K562 (cell line): ENCODE measurements around the gene KRTAP4-5. TPM values are rescaled to one million over a fixed set of nuclear protein-coding genes. Genes with fewer than 3 reads are reported as not detected.
A peak's percentile ranks its signal among the peaks of the same experiment; 100 is the strongest.

Source experiments
- ATAC-seq: fragments of 200-7000 bp; cut with Tn5 transposase; 3 replicates; pipeline ENCODE4 v1.9.1; 2020; ENCODE audit warnings: moderate library complexity
- BruUV-seq: library from RNA; stranded (reverse); fragments of 400-500 nt; replicated peaks from 2 replicates; lab custom pipeline; 2021; lab: Mats Ljungman, UMichigan
- CTCF ChIA-PET: fragments of 300-600 bp; formaldehyde crosslinking; extraction: SDS; loops from one replicate; lab custom pipeline; 2021; ENCODE audit warnings: low intra/inter-chr PET ratio; lab: Yijun Ruan, JAX
- POLR2A ChIA-PET: fragments of 300-600, 350-650 bp; sonication (Branson Sonifier 250); formaldehyde crosslinking; extraction: SDS; loops from one replicate; lab custom pipeline; 2021; ENCODE audit warnings: antibody characterized with exemption, inconsistent platforms; lab: Yijun Ruan, JAX
- DNase-seq, 4 experiments: peaks; one replicate each; pipeline versions ENCODE4 v3.0.0 to v3.0.0-alpha.2; 2011 to 2018; ENCODE audit warnings: low spot score in 3 of 4, mixed read lengths in 3 of 4; ENCODE audit errors: extremely low read depth in 1 of 4
- FAIRE-seq: peaks from 2 replicates; lab custom pipeline; 2011; peaks lifted over from hg19 to GRCh38; lab: Jason Lieb, UNC
- H2AFZ ChIP-seq: 2 replicates; pipeline ENCODE4 v1.6.0; 2011; ENCODE audit warnings: low read depth, low read length, control low read depth, inconsistent platforms
- H3K27ac ChIP-seq: fragments of 200-600 bp; 3 replicates; pipeline ENCODE4 v1.8.0; 2011; ENCODE audit warnings: low read depth, mild to moderate bottlenecking, control low read depth, inconsistent platforms, low read length, moderate library complexity, mixed read lengths; ENCODE audit errors: extremely low read depth
- H3K27me3 ChIP-seq, 2 experiments: fragments of 300-600 bp in 1 of 2; 2 replicates in 1 of 2; 3 replicates in 1 of 2; pipeline versions ENCODE4 v1.6.0 to v1.8.0; 2011; ENCODE audit warnings: inconsistent platforms in 2 of 2, low read length in 2 of 2, mild to moderate bottlenecking in 1 of 2, mixed read lengths in 1 of 2, moderate library complexity in 1 of 2; ENCODE audit not compliant: control insufficient read depth in 2 of 2, insufficient read depth in 2 of 2
- H3K36me3 ChIP-seq: fragments of 300-600 bp; 3 replicates; pipeline ENCODE4 v1.8.0; 2011; ENCODE audit warnings: mild to moderate bottlenecking, low read length, inconsistent platforms; ENCODE audit not compliant: control insufficient read depth, insufficient read depth
- H3K4me1 ChIP-seq, 2 experiments: fragments of 200-600 bp in 1 of 2; replicated peaks in 1 of 2; 2 replicates in 1 of 2; 3 replicates in 1 of 2; pipeline versions ENCODE4 v1.5.1 to v1.8.0; 2011; ENCODE audit warnings: inconsistent platforms in 2 of 2, low read length in 2 of 2, mild to moderate bottlenecking in 1 of 2, mixed read lengths in 1 of 2, moderate library complexity in 1 of 2; ENCODE audit not compliant: control insufficient read depth in 2 of 2, insufficient read depth in 2 of 2
- H3K4me2 ChIP-seq: 2 replicates; pipeline ENCODE4 v1.6.1; 2011; ENCODE audit warnings: low read length, control low read depth, inconsistent platforms, mixed read lengths; ENCODE audit not compliant: insufficient read depth
- H3K4me3 ChIP-seq: fragments of 200-600 bp; sonication (generic), shearing (Covaris generic); 2 replicates; pipeline ENCODE4 v1.5.1; 2016; ENCODE audit warnings: control low read depth, inconsistent platforms
- H3K79me2 ChIP-seq: fragments of 200-600 bp; 3 replicates; pipeline ENCODE4 v1.8.0; 2011; ENCODE audit warnings: low read length, inconsistent platforms; ENCODE audit not compliant: control insufficient read depth, insufficient read depth
- H3K9ac ChIP-seq, 2 experiments: 2 replicates each; pipeline versions ENCODE4 v1.6.0 to v1.6.1; 2011; ENCODE audit warnings: low read depth in 2 of 2, low read length in 2 of 2, control low read depth in 1 of 2, inconsistent platforms in 1 of 2, mild to moderate bottlenecking in 1 of 2, mixed read lengths in 1 of 2; ENCODE audit not compliant: insufficient read depth in 1 of 2
- H3K9me1 ChIP-seq: one replicate; pipeline ENCODE4 v1.6.0; 2011; ENCODE audit warnings: inconsistent platforms, mild to moderate bottlenecking, low read length, moderate library complexity; ENCODE audit not compliant: control insufficient read depth, insufficient read depth
- H3K9me3 ChIP-seq: replicated peaks from 2 replicates; pipeline ENCODE4 v1.5.1; 2011; ENCODE audit warnings: low read depth, low read length, inconsistent platforms; ENCODE audit not compliant: control insufficient read depth, insufficient read depth
- H4K20me1 ChIP-seq: replicated peaks from 2 replicates; pipeline ENCODE4 v1.6.1; 2011; ENCODE audit warnings: low read length, inconsistent platforms, mixed read lengths; ENCODE audit not compliant: control insufficient read depth, insufficient read depth
- EP400 ChIP-seq: fragments of 450-650 bp; IDR thresholded peaks from 2 replicates; pipeline ENCODE4 v1.6.1; 2017; ENCODE audit warnings: antibody characterized with exemption, mild to moderate bottlenecking, moderate library complexity
- KAT8 ChIP-seq: fragments of 450-650 bp; IDR thresholded peaks from 2 replicates; pipeline ENCODE4 v1.6.1; 2016; ENCODE audit warnings: low read depth, mild to moderate bottlenecking
- MEF2A ChIP-seq: IDR thresholded peaks from 2 replicates; pipeline ENCODE4 v1.6.1; 2011; ENCODE audit warnings: low read depth, mild to moderate bottlenecking, low read length, moderate library complexity; ENCODE audit not compliant: control insufficient read depth
- RFX7 ChIP-seq: fragments of 250-450 bp; sonication (Bioruptor Pico); IDR thresholded peaks from 2 replicates; pipeline ENCODE4 v1.5.1; 2021; ENCODE audit warnings: mild to moderate bottlenecking
- TEAD1 ChIP-seq, 2 experiments: fragments of 450-650 bp in 1 of 2; sonication (generic) in 1 of 2; formaldehyde crosslinking; IDR thresholded peaks; 2 replicates each; pipeline versions ENCODE4 v1.4.0 to v1.8.0; 2020 to 2022; ENCODE audit warnings: mild to moderate bottlenecking in 2 of 2, missing genetic modification reagents in 1 of 2
- ZNF124 ChIP-seq: sonication (generic); formaldehyde crosslinking; IDR thresholded peaks from 2 replicates; pipeline ENCODE4 v1.8.1; 2022; ENCODE audit warnings: missing genetic modification reagents
- ZNF217 ChIP-seq: sonication (generic); formaldehyde crosslinking; IDR thresholded peaks from 2 replicates; pipeline ENCODE4 v1.8.0; 2022; ENCODE audit warnings: mild to moderate bottlenecking, missing genetic modification reagents
- WGBS: fragments of 100-300 bp; shearing (Covaris generic); methylation state at CpG from one replicate; pipeline ENCODE4 v1.1.6; 2016; ENCODE audit warnings: low coverage, mixed read lengths; ENCODE audit not compliant: insufficient coverage; ENCODE audit errors: missing lambda C conversion rate; 5-methylcytosine and 5-hydroxymethylcytosine counted together
- in situ Hi-C: fragments of 300-500 bp; cut with MboI; formaldehyde crosslinking; loops from 4 replicates; pipeline ENCODE4 v1.15.0; 2018; ENCODE audit warnings: inconsistent platforms, mixed read lengths
- intact Hi-C: fragments of 100-400 bp; cut with micrococcal nuclease; formaldehyde crosslinking; loops from 2 replicates; pipeline ENCODE4 v1.14.2; 2022
- polyA plus RNA-seq, 8 experiments: library from polyadenylated mRNA; depleted of rRNA in 4 of 8; stranded (reverse) in 5 of 8; unstranded in 3 of 8; fragments of >200 nt; fragmentation: Nextera tagmentation in 2 of 8; fragmentation: Illumina TruSeq in 1 of 8; extraction: Ambion mirVana in 2 of 8; extraction: Trizol in 1 of 8; gene quantifications; 2 replicates each; pipeline versions ENCODE4 v1.2.1 to v1.2.3, GENCODE V29; 2011 to 2014; ENCODE audit warnings: inconsistent platforms in 1 of 8, missing spikeins in 1 of 8
- total RNA-seq, 7 experiments: library from RNA; depleted of rRNA in 6 of 7; stranded (reverse); fragments of >200 nt in 6 of 7; fragmentation: Illumina TruSeq in 2 of 7; extraction: Trizol in 2 of 7; gene quantifications; 2 replicates each; pipeline versions ENCODE4 v1.2.1 to v1.2.3, GENCODE V29; 2011 to 2021; ENCODE audit warnings: low replicate concordance in 1 of 7

The KRTAP4-5 gene
- total and polyA plus RNA-seq, 9 of the 15 experiments (the other 6 are each of a cell fraction or from before 2014, with no cell fraction given), result not detected

GRCh38 chr17:41177727-41178271 lies 28.2 kb upstream of the KRTAP4-5 start, which contains the start of gene KRTAP4-2:
KRTAP4-2 (minus strand) TSS chr17:41178221; CDS start chr17:41178164, 57 bp downstream.
- intact Hi-C loops, result no loop called here
- DNase-seq (no peak), ATAC-seq (no peak), FAIRE-seq (no peak)
- no peaks in the 10 kb centered on the region for H3K36me3 ChIP-seq
- CTCF ChIA-PET, result no interaction called here
- no peak within 1 kb of the TSS for H3K4me3 ChIP-seq
- H3K27me3 ChIP-seq, result peaks cover 3 to 10% of the 10 kb centered on the region in 2 experiments; a peak in 3 of 5 replicates
- H3K9me1 ChIP-seq, result no peaks in the 10 kb centered on the region
- WGBS, result 0% methylated on average over 4 of the region's 7 CpGs
- H3K79me2 ChIP-seq, result no peaks in the 10 kb centered on the region
- BruUV-seq, result no TSS peak
- TF ChIP-seq MEF2A (no peak), ZNF217 (CRISPR knock-in tag) (no peak), TEAD1 (CRISPR knock-in tag; IDR thresholded peaks at IDR 0.05) (no peak), KAT8 (no peak), EP400 (no peak), ZNF124 (CRISPR knock-in tag) (no peak), RFX7 (CRISPR knock-in tag) (no peak)
- H3K9ac ChIP-seq, result peak within 1 kb of the TSS in 1 of 2 experiments; percentile 26; a peak in 1 of 4 replicates
- no peaks in the 10 kb centered on the region; the same call in 1 of the 2 replicates for H4K20me1 ChIP-seq
- H2AFZ ChIP-seq, result no peak within 1 kb of the TSS
- H3K4me1 ChIP-seq, result peaks cover 0 to 2% of the 10 kb centered on the region in 2 experiments; a peak in 2 of 5 replicates
- H3K4me2 ChIP-seq, result no peak within 1 kb of the TSS
- POLR2A ChIA-PET, result no interaction called here
- H3K27ac ChIP-seq, result no peak within 1 kb of the TSS
- in situ Hi-C loops, result no loop called here
- H3K9me3 ChIP-seq, result no peaks in the 10 kb centered on the region
